ENCODE results near the gene OSBPL6. TPM values are rescaled to one million over a fixed set of nuclear protein-coding genes. Genes with fewer than 3 reads are reported as not detected.

OSBPL6 gene
- total and polyA plus RNA-seq, 11 donors = 1.2 to 9.6 (median 4.2) TPM

DNA sequence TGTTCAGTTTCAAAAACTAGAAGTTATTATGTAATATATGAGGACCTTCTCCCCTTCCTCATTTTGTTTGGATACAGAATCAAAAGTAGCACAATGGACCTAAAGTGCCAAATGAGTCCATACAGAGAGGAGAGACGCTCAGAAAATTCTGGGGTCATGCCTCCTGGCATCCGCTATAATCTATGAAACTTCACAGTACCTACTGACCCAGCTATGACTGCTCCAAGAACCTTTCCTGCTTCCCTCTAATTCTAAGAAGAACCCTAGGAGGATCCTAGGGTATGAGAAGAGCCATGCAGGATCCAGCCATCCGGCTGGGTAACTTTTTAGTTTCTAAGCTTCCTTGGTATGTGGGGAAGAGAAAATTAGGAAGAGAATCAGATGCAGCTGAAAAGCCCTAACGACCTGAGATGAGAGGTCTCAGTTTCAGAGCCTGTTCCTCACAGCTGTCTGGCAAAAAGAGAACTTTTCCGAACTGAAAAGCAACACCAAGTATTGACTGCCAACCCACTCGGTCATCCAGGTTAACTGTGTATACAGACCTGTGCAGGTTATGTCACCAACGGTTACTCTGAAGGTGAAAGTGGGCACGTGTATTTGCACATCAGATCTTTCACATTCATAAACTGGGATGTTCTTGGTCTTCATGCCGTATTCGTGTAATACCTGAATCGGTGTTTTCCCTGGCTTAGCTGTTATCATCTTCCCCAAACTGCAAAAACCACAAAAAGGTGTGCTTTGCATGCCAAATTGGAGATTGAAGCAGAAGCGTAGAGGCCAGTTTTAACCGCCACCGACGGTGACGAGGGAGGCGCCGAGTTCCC is 255.6 kb downstream of the OSBPL6 start:
- DNase-seq = no peak
- TF ChIP-seq POLR2A (IDR thresholded peaks at IDR 0.05) = no peak
- TF ChIP-seq, protein P1, sequence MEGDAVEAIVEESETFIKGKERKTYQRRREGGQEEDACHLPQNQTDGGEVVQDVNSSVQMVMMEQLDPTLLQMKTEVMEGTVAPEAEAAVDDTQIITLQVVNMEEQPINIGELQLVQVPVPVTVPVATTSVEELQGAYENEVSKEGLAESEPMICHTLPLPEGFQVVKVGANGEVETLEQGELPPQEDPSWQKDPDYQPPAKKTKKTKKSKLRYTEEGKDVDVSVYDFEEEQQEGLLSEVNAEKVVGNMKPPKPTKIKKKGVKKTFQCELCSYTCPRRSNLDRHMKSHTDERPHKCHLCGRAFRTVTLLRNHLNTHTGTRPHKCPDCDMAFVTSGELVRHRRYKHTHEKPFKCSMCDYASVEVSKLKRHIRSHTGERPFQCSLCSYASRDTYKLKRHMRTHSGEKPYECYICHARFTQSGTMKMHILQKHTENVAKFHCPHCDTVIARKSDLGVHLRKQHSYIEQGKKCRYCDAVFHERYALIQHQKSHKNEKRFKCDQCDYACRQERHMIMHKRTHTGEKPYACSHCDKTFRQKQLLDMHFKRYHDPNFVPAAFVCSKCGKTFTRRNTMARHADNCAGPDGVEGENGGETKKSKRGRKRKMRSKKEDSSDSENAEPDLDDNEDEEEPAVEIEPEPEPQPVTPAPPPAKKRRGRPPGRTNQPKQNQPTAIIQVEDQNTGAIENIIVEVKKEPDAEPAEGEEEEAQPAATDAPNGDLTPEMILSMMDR (IDR thresholded peaks at IDR 0.05) = no peak
- Histone ChIP-seq H3K27ac (peak overlapping the region; percentile 88 to 99 (median 98)), H3K27me3 (no peaks in the 10 kb centered on the region), H3K4me3 (peak overlapping the region; percentile 74 to 96 (median 90)), H3K4me1 (peaks cover 0 to 35% (median 26%) of the 10 kb centered on the region in 12 donors), H3K36me3 (peaks cover 0 to 39% (median 35%) of the 10 kb centered on the region in 9 donors), H3K9me3 (no peaks in the 10 kb centered on the region)
- WGBS, 4 donors = 7 to 11% (median 7%) methylated on average over 16 to 18 of the region's 18 CpGs
- intact Hi-C loops (cut with DNase I) = loop anchor here in 4 of 10 donors (2.0 to 5.0 kb wide), 3 partner anchors 29 to 72 kb away; partner anchors contain the start of gene FKBP7 (in 2 of the 4)
- ATAC-seq = no peak

DNA sequence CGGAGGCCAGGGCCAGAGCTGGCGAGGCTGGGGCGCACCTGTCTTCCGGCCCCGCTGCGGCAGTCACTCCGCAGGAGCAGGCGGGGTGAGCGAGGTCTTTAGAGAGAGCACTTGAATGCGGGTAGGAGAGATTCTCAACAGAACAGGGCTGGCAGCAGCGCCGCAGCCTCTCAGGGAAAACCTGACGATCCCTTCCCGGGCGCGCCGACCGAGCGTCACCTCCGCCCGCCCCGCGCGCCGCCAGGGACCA is 256.1 kb downstream of the OSBPL6 start:
- H3K4me3 ChIP-seq = peak overlapping the region; percentile 74 to 96 (median 90)
- ATAC-seq (peak in 1 of 4 donors; percentile 2), DNase-seq (no peak)
- peaks cover 0 to 35% (median 26%) of the 10 kb centered on the region in 12 donors for H3K4me1 ChIP-seq
- H3K27me3 ChIP-seq = no peaks in the 10 kb centered on the region
- H3K9me3 ChIP-seq = no peaks in the 10 kb centered on the region
- peaks cover 0 to 34% (median 29%) of the 10 kb centered on the region in 9 donors for H3K36me3 ChIP-seq
- intact Hi-C loops (cut with DNase I) = loop anchor here in 4 of 10 donors (2.0 to 5.0 kb wide), 3 partner anchors 28 to 72 kb away; partner anchors contain the start of gene FKBP7 (in 2 of the 4)
- H3K27ac ChIP-seq = peak overlapping the region; percentile 88 to 99 (median 98)
- WGBS, 4 donors = 0% methylated on average over 10 to 25 of the region's 25 CpGs
- TF ChIP-seq POLR2A (IDR thresholded peaks at IDR 0.05) = no peak
- TF ChIP-seq, protein P1 (IDR thresholded peaks at IDR 0.05) = no peak

DNA sequence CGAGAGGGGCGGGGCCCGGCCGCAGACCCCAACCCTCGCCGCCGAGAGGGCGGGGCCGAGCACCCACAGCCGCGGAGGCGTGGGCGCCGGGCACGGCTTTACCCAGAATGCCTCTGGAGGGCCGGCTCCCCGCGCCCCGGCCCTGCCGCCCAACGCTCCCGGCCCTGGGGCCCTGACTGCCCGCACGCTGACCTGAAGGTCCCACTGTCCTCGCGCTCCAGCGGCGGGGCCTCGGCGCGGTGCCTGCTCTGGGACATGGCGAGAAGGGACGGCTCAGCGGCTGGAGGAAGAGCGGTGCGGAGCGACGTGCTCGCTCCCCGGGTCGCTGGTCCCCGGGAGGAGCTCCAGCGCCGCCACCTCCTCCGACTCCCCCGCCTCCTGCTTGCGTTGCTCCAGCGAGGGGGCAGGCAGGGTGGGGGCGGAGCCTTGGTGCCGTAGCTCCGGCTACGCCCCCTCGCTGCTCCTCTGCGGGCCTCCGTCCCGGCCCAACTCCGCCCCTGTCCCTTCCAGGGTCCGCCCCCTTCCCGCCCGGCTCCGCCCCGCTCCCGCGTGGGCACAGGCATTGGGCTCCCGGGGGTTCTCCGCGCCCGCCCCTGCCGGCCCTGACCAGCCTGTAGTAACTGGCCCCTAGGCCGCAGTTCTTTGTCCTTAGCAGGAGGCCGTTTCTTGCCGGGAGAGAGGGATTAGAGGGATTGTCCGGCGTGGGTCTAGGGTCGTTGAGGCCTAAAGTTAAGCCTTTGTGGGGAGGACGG is 256.6 kb downstream of the OSBPL6 start, which contains the start of the genes PJVK and PRKRA:
TSS of gene PJVK (plus strand) at position 605 of the 752 bp plus-strand sequence. CDS start 2,032 bp downstream, outside the sequence.
TSS of gene PRKRA (minus strand) at position 402 of the 752 bp plus-strand sequence. CDS start at position 257, 145 bp downstream.
- H3K4me1 ChIP-seq = peaks cover 0 to 35% (median 26%) of the 10 kb centered on the region in 12 donors
- peak within 1 kb of the TSS; percentile 74 to 96 (median 90) for H3K4me3 ChIP-seq
- H3K36me3 ChIP-seq = peaks cover 0 to 29% (median 24%) of the 10 kb centered on the region in 9 donors
- H3K27me3 ChIP-seq = no peaks in the 10 kb centered on the region
- 0 to 1% (median 1%) methylated on average over 11 to 76 of the region's 76 CpGs for WGBS, 4 donors
- H3K9me3 ChIP-seq = no peaks in the 10 kb centered on the region
- TF ChIP-seq, protein P1 (IDR thresholded peaks at IDR 0.05) = peak in 6 of 12 donors; percentile 3 to 43 (median 11)
- TF ChIP-seq POLR2A (IDR thresholded peaks at IDR 0.05) = peak; percentile 80 to 94
- peak within 1 kb of the TSS; percentile 88 to 99 (median 98) for H3K27ac ChIP-seq
- ATAC-seq (peak; percentile 98 to 99 (median 98)), DNase-seq (peak; percentile 97 to 99 (median 98))
- intact Hi-C loops (cut with DNase I) = loop anchor here in 5 of 10 donors (1.0 to 5.0 kb wide), 4 partner anchors 28 to 71 kb away; partner anchors contain the start of gene FKBP7 (in 2 of the 5)

Measured in heart left ventricle (tissue), 16 donors.